Suppressor macrophage treated with lipopolysaccharide for 1 hour (primary cell): ENCODE measurements around the gene STAT5A.
"Not testable (repeated sequence)": the region's sequence is repeated elsewhere in the genome, so short reads cannot be mapped to it uniquely, and the experiment has no call there.

Experiments
- DNase-seq, 3 donors: peaks; one replicate each; pipeline ENCODE4 v3.0.0-alpha.2; 2020 to 2022

STAT5A gene

GRCh38 chr17:42338427-42338985, 50.2 kb downstream of the STAT5A start:
- DNase-seq = peak in 1 of 3 donors; percentile 56

- no peak for DNase-seq
Measured at GRCh38 chr17:42339221-42339620, 50.9 kb downstream of the STAT5A start.

- peak in 1 of 3 donors; percentile 38 for DNase-seq
Measured at GRCh38 chr17:42340691-42341127, 52.4 kb downstream of the STAT5A start.

GRCh38 chr17:42341568-42341967, 53.3 kb downstream of the STAT5A start:
- no peak for DNase-seq

- DNase-seq = peak; percentile 67 to 79 (median 77)
Measured at GRCh38 chr17:42342242-42343008, 54.1 kb downstream of the STAT5A start.

GRCh38 chr17:42345396-42346073, 57.2 kb downstream of the STAT5A start:
- no peak for DNase-seq

GRCh38 chr17:42346481-42346880, 58.2 kb downstream of the STAT5A start:
- DNase-seq = peak; percentile 65 to 74 (median 66)

- no peak for DNase-seq
Measured at GRCh38 chr17:42347198-42347597, 58.9 kb downstream of the STAT5A start.

GRCh38 chr17:42347606-42348005, 59.3 kb downstream of the STAT5A start:
- DNase-seq = no peak

GRCh38 chr17:42348104-42348503, 59.8 kb downstream of the STAT5A start:
- no peak for DNase-seq

GRCh38 chr17:42354956-42355843, 66.9 kb downstream of the STAT5A start:
- DNase-seq = peak; percentile 34 to 81 (median 56)

- DNase-seq = peak in 2 of 3 donors; percentile 32 to 36
Measured at GRCh38 chr17:42358434-42358833, 70.1 kb downstream of the STAT5A start.

- no peak for DNase-seq
Measured at GRCh38 chr17:42359133-42359532, 70.8 kb downstream of the STAT5A start.

- not testable (repeated sequence) for DNase-seq
Measured at GRCh38 chr17:42360388-42360787, 72.1 kb downstream of the STAT5A start.
